IMR-90 (cell line): ENCODE data around the gene PGS1. TPM values are rescaled to one million over a fixed set of nuclear protein-coding genes. Genes with fewer than 3 reads are reported as not detected.

Experiments used
- ATAC-seq: fragments of 200-7000 bp; cut with Tn5 transposase; 2 replicates; pipeline ENCODE4 v1.9.1; 2020; ENCODE audit warnings: low read depth, mild to moderate bottlenecking, moderate library complexity
- BruUV-seq: library from RNA; stranded (reverse); fragments of 400-500 nt; replicated peaks from 2 replicates; lab custom pipeline; 2021; lab: Mats Ljungman, UMichigan
- CTCF ChIA-PET: fragments of 300-600 bp; formaldehyde crosslinking; extraction: SDS; loops from one replicate; lab custom pipeline; 2021; ENCODE audit warnings: antibody characterized with exemption; lab: Yijun Ruan, JAX
- POLR2A ChIA-PET: fragments of 300-600 bp; sonication (Branson Sonifier 250); formaldehyde crosslinking; loops from one replicate; lab custom pipeline; 2022; ENCODE audit warnings: antibody characterized with exemption; ENCODE audit not compliant: unreplicated experiment; lab: Charles Lee
- DNase-seq: peaks from one replicate; pipeline ENCODE4 v3.0.0; 2013
- H2AFZ ChIP-seq: replicated peaks from 2 replicates; pipeline ENCODE3; 2013; ENCODE audit warnings: low read length, mild to moderate bottlenecking; ENCODE audit not compliant: poor library complexity
- H2AK5ac ChIP-seq: 2 replicates; pipeline ENCODE4 v1.6.1; 2013; ENCODE audit warnings: low read depth, low read length, inconsistent platforms
- H2AK9ac ChIP-seq: replicated peaks from 2 replicates; pipeline ENCODE3; 2013; ENCODE audit warnings: mild to moderate bottlenecking, low read depth, low read length, moderate library complexity; ENCODE audit not compliant: poor library complexity
- H2BK120ac ChIP-seq: 2 replicates; pipeline ENCODE4 v1.6.1; 2013; ENCODE audit warnings: low read depth, low read length, inconsistent platforms
- H2BK15ac ChIP-seq: 3 replicates; pipeline ENCODE4 v1.6.1; 2013; ENCODE audit warnings: low read depth, low read length, inconsistent platforms
- H2BK20ac ChIP-seq: 2 replicates; pipeline ENCODE4 v1.6.1; 2013; ENCODE audit warnings: low read depth, mild to moderate bottlenecking, inconsistent platforms, low read length, moderate library complexity
- H2BK5ac ChIP-seq: 2 replicates; pipeline ENCODE4 v1.6.1; 2013; ENCODE audit warnings: mild to moderate bottlenecking, low read depth, low read length, inconsistent platforms; ENCODE audit not compliant: poor library complexity, severe bottlenecking
- H3K14ac ChIP-seq: replicated peaks from 2 replicates; pipeline ENCODE4 v1.6.1; 2013; ENCODE audit warnings: low read depth, low read length, inconsistent platforms
- H3K18ac ChIP-seq: 2 replicates; pipeline ENCODE4 v1.6.1; 2013; ENCODE audit warnings: low read depth, low read length, control low read depth
- H3K23ac ChIP-seq: 2 replicates; pipeline ENCODE4 v1.6.1; 2013; ENCODE audit warnings: low read depth, low read length, inconsistent platforms
- H3K27ac ChIP-seq: 2 replicates; pipeline ENCODE4 v1.5.1; 2013; ENCODE audit warnings: mild to moderate bottlenecking, control low read depth, low read length; ENCODE audit not compliant: insufficient read depth
- H3K27me3 ChIP-seq: 2 replicates; pipeline ENCODE4 v1.6.1; 2013; ENCODE audit warnings: low read length; ENCODE audit not compliant: control insufficient read depth, insufficient read depth
- H3K36me3 ChIP-seq: 2 replicates; pipeline ENCODE4 v1.6.1; 2013; ENCODE audit warnings: low read length, mixed read lengths; ENCODE audit not compliant: control insufficient read depth, insufficient read depth
- H3K4ac ChIP-seq: 2 replicates; pipeline ENCODE4 v1.6.1; 2013; ENCODE audit warnings: low read depth, low read length, inconsistent platforms
- H3K4me1 ChIP-seq: 2 replicates; pipeline ENCODE4 v1.6.1; 2013; ENCODE audit warnings: low read length, mixed read lengths; ENCODE audit not compliant: control insufficient read depth, insufficient read depth
- H3K4me2 ChIP-seq: 2 replicates; pipeline ENCODE4 v1.6.1; 2013; ENCODE audit warnings: low read depth, mild to moderate bottlenecking, control low read depth, low read length, moderate library complexity
- H3K4me3 ChIP-seq: 2 replicates; pipeline ENCODE4 v1.5.1; 2013; ENCODE audit warnings: low read depth, mild to moderate bottlenecking, control low read depth, low read length, moderate library complexity; ENCODE audit not compliant: insufficient read depth
- H3K56ac ChIP-seq: 2 replicates; pipeline ENCODE4 v1.6.1; 2013; ENCODE audit warnings: low read length, inconsistent platforms; ENCODE audit not compliant: insufficient read depth; ENCODE audit errors: extremely low read depth
- H3K79me1 ChIP-seq, 2 experiments: 2 replicates each; pipeline ENCODE4 v1.6.1; 2013; ENCODE audit warnings: low read length in 2 of 2, inconsistent platforms in 1 of 2, low read depth in 1 of 2
- H3K9ac ChIP-seq: 2 replicates; pipeline ENCODE4 v1.6.1; 2013; ENCODE audit warnings: low read depth, low read length, control low read depth
- H3K9me1 ChIP-seq: 2 replicates; pipeline ENCODE4 v1.6.1; 2013; ENCODE audit warnings: low read length, inconsistent platforms; ENCODE audit not compliant: insufficient read depth
- H3K9me3 ChIP-seq: 2 replicates; pipeline ENCODE4 v1.6.1; 2013; ENCODE audit warnings: low read length; ENCODE audit not compliant: control insufficient read depth, insufficient read depth
- H4K20me1 ChIP-seq: 2 replicates; pipeline ENCODE4 v1.6.1; 2013; ENCODE audit warnings: low read length, inconsistent platforms; ENCODE audit not compliant: insufficient read depth
- H4K5ac ChIP-seq: 2 replicates; pipeline ENCODE4 v1.6.1; 2013; ENCODE audit warnings: mild to moderate bottlenecking, low read depth, low read length, control low read depth
- H4K8ac ChIP-seq, 2 experiments: 2 replicates each; pipeline ENCODE4 v1.6.1; 2013; ENCODE audit warnings: low read depth in 2 of 2, low read length in 2 of 2, control low read depth in 1 of 2, inconsistent platforms in 1 of 2
- H4K91ac ChIP-seq: 2 replicates; pipeline ENCODE4 v1.6.1; 2013; ENCODE audit warnings: low read depth, low read length, inconsistent platforms; ENCODE audit not compliant: insufficient read depth
- CHD1 ChIP-seq: IDR thresholded peaks from 2 replicates; pipeline ENCODE4 v1.6.1; 2012; ENCODE audit warnings: low read depth, low read length, improper control_type of control experiment
- FOS ChIP-seq: fragments of 150-350 bp; IDR thresholded peaks from 2 replicates; pipeline ENCODE4 v1.6.1; 2016; ENCODE audit warnings: low read depth, low read length
- MAZ ChIP-seq: IDR thresholded peaks from 2 replicates; pipeline ENCODE4 v1.6.1; 2012; ENCODE audit warnings: low read depth, mild to moderate bottlenecking, low read length, improper control_type of control experiment, moderate library complexity, borderline replicate concordance
- MXI1 ChIP-seq: IDR thresholded peaks from 2 replicates; pipeline ENCODE4 v1.6.1; 2012; ENCODE audit warnings: low read depth, mild to moderate bottlenecking, low read length, moderate library complexity, borderline replicate concordance
- NFE2L2 ChIP-seq: fragments of 150-350 bp; IDR thresholded peaks from 2 replicates; pipeline ENCODE4 v1.6.1; 2016; ENCODE audit warnings: low read depth, mild to moderate bottlenecking, low read length
- POLR2A ChIP-seq: IDR thresholded peaks from 2 replicates; pipeline ENCODE4 v1.6.1; 2012; ENCODE audit warnings: mild to moderate bottlenecking, low read depth, low read length
- RCOR1 ChIP-seq: IDR thresholded peaks from 2 replicates; pipeline ENCODE4 v1.6.1; 2012; ENCODE audit warnings: mild to moderate bottlenecking, low read length, improper control_type of control experiment; ENCODE audit not compliant: insufficient replicate concordance
- SMC3 ChIP-seq: fragments of 150-350 bp; IDR thresholded peaks from 2 replicates; pipeline ENCODE4 v1.6.1; 2016; ENCODE audit warnings: low read depth, mild to moderate bottlenecking, antibody characterized with exemption, low read length, moderate library complexity
- WGBS, 2 experiments: methylation state at CpG; one replicate each; pipeline versions ENCODE4 v1.1.5 to v1.1.7; 2013; ENCODE audit warnings: missing lambda C conversion rate in 2 of 2; ENCODE audit not compliant: insufficient read length in 1 of 2; ENCODE audit errors: extremely low coverage in 2 of 2; 5-methylcytosine and 5-hydroxymethylcytosine counted together
- dilution Hi-C: fragments of 300-500 bp; cut with HindIII; formaldehyde crosslinking; loops from one replicate; pipeline ENCODE4 v1.14.3; 2018; ENCODE audit warnings: low sequenced_read_pairs; ENCODE audit not compliant: unreplicated experiment
- in situ Hi-C: fragments of 300-500 bp; cut with MboI; formaldehyde crosslinking; loops from 3 replicates; pipeline ENCODE4 v1.14.3; 2019; ENCODE audit warnings: low sequenced_read_pairs, inconsistent platforms, mixed read lengths
- intact Hi-C: fragments of 100-400 bp; cut with micrococcal nuclease; formaldehyde crosslinking; loops from 2 replicates; pipeline ENCODE4 v1.10.0; 2022
- polyA plus RNA-seq, 3 experiments: library from polyadenylated mRNA; depleted of rRNA; stranded (reverse); fragments of >200 nt; gene quantifications; 2 replicates each; pipeline ENCODE4 v1.2.3, GENCODE V29; 2012; ENCODE audit warnings: low replicate concordance in 1 of 3
- total RNA-seq: library from RNA; depleted of rRNA; stranded (reverse); fragments of >200 nt; gene quantifications from 2 replicates; pipeline ENCODE4 v1.2.3, GENCODE V29; 2012
- TF ChIP-seq, protein P1 (sequence below): conservative IDR thresholded peaks from 2 replicates; pipeline ENCODE4 v1.5.1; 2012; ENCODE audit warnings: mild to moderate bottlenecking, low read depth, low read length, improper control_type of control experiment

Gene PGS1
- total and polyA plus RNA-seq, 2 of the 4 experiments (the other 2 are of a cell fraction), result 18.5 to 43.2 TPM

DNA sequence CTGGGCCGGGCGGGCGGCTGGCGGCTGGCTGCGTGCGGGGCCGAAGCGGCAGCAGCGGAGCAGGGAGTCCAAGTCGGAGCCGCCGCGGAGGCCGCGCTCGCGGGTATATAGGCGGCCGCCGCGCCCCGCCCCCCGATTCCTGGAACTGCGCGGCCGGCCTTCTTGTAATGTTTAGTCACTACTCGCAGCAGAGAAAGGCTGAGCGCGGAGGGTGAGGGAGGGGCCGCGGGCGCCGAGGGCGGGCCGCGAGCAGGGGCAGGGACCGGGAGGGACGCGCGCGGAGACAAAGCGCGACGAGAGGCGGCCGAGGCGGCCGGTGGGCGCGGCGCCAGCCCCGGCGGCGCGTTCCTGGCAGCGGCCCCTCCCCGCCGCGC, 18.5 kb upstream of the PGS1 start, which contains the start of gene SOCS3:
TSS of gene SOCS3 (minus strand) at position 81 of the 374 bp plus-strand sequence. CDS start 982 bp downstream, outside the sequence.
- POLR2A ChIA-PET, result interaction anchor here (0.6 to 1.1 kb wide), 3 partner anchors 31 to 73 kb away, joined by 3 read pairs; no protein-coding TSS in a partner anchor
- peaks cover 8% of the 10 kb centered on the region; the same call in 1 of the 2 replicates for H3K9me1 ChIP-seq
- DNase-seq, result peak; percentile 94
- peak within 1 kb of the TSS; percentile 87 for H3K14ac ChIP-seq
- H3K36me3 ChIP-seq, result peaks cover 31% of the 10 kb centered on the region
- H3K56ac ChIP-seq, result peak within 1 kb of the TSS; percentile 87
- peaks cover 5 to 28% of the 10 kb centered on the region in 2 experiments; a peak in 2 of 4 replicates for H3K79me1 ChIP-seq
- no TSS peak for BruUV-seq
- H2BK5ac ChIP-seq, result peak within 1 kb of the TSS; percentile 92
- peaks cover 12% of the 10 kb centered on the region for H3K4me1 ChIP-seq
- intact Hi-C loops (loop anchor here (1.0 to 2.0 kb wide), 6 partner anchors 30 to 349 kb away; no protein-coding TSS in a partner anchor), dilution Hi-C loops (no loop called here), in situ Hi-C loops (loop anchor here (5.0 kb wide), 2 partner anchors 57 to 68 kb away; no protein-coding TSS in a partner anchor)
- peak within 1 kb of the TSS; percentile 96 for H2AK9ac ChIP-seq
- H4K20me1 ChIP-seq, result peaks cover 47% of the 10 kb centered on the region
- peak within 1 kb of the TSS; percentile 91 for H3K4ac ChIP-seq
- H3K9ac ChIP-seq, result peak within 1 kb of the TSS; percentile 97
- H2AK5ac ChIP-seq, result peak within 1 kb of the TSS; percentile 94
- H2BK120ac ChIP-seq, result peak within 1 kb of the TSS; percentile 85
- peak within 1 kb of the TSS in 1 of 2 experiments; percentile 71; a peak in 1 of 4 replicates for H4K8ac ChIP-seq
- peak within 1 kb of the TSS; percentile 79 for H4K91ac ChIP-seq
- no peak for TF ChIP-seq SMC3
- TF ChIP-seq CHD1, result no peak; the same call in 1 of the 2 replicates
- peak; percentile 21; the same call in 1 of the 2 replicates for TF ChIP-seq FOS
- TF ChIP-seq POLR2A, result peak; percentile 99
- TF ChIP-seq MXI1, result no peak; the same call in 1 of the 2 replicates
- TF ChIP-seq MAZ, result peak; percentile 93
- TF ChIP-seq, protein P1, sequence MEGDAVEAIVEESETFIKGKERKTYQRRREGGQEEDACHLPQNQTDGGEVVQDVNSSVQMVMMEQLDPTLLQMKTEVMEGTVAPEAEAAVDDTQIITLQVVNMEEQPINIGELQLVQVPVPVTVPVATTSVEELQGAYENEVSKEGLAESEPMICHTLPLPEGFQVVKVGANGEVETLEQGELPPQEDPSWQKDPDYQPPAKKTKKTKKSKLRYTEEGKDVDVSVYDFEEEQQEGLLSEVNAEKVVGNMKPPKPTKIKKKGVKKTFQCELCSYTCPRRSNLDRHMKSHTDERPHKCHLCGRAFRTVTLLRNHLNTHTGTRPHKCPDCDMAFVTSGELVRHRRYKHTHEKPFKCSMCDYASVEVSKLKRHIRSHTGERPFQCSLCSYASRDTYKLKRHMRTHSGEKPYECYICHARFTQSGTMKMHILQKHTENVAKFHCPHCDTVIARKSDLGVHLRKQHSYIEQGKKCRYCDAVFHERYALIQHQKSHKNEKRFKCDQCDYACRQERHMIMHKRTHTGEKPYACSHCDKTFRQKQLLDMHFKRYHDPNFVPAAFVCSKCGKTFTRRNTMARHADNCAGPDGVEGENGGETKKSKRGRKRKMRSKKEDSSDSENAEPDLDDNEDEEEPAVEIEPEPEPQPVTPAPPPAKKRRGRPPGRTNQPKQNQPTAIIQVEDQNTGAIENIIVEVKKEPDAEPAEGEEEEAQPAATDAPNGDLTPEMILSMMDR, result no peak
- no peak for TF ChIP-seq RCOR1
- TF ChIP-seq NFE2L2, result peak; percentile 27; the same call in 1 of the 2 replicates
- 0% methylated on average over 12 of the region's 59 CpGs; no CpG with 5 or more reads in 1 of the 2 experiments for WGBS, 2 experiments
- peak within 1 kb of the TSS; percentile 19; the same call in 1 of the 3 replicates for H2BK15ac ChIP-seq
- peak within 1 kb of the TSS; percentile 97 for H3K23ac ChIP-seq
- CTCF ChIA-PET, result interaction anchor here (1.3 to 1.8 kb wide), 5 partner anchors 13 to 64 kb away, joined by 5 to 11 read pairs (median 7); no protein-coding TSS in a partner anchor
- no peaks in the 10 kb centered on the region for H3K27me3 ChIP-seq
- H2AFZ ChIP-seq, result peak within 1 kb of the TSS; percentile 91
- peak within 1 kb of the TSS; percentile 55; the same call in 1 of the 2 replicates for H3K18ac ChIP-seq
- peak within 1 kb of the TSS; percentile 97 for H3K27ac ChIP-seq
- peak; percentile 81 for ATAC-seq
- peak within 1 kb of the TSS; percentile 94 for H3K4me3 ChIP-seq
- peak within 1 kb of the TSS; percentile 42 for H4K5ac ChIP-seq
- H3K4me2 ChIP-seq, result peak within 1 kb of the TSS; percentile 85
- H3K9me3 ChIP-seq, result no peaks in the 10 kb centered on the region
- peak within 1 kb of the TSS; percentile 62; the same call in 1 of the 2 replicates for H2BK20ac ChIP-seq
